Raji (cell line): ENCODE data around the gene RAD54L.

Experiments
- POLR2A ChIP-seq: IDR thresholded peaks from 2 replicates; pipeline ENCODE4 v1.6.1; 2011; ENCODE audit warnings: low read depth, low read length, control low read depth; ENCODE audit not compliant: insufficient read depth

RAD54L gene

DNA sequence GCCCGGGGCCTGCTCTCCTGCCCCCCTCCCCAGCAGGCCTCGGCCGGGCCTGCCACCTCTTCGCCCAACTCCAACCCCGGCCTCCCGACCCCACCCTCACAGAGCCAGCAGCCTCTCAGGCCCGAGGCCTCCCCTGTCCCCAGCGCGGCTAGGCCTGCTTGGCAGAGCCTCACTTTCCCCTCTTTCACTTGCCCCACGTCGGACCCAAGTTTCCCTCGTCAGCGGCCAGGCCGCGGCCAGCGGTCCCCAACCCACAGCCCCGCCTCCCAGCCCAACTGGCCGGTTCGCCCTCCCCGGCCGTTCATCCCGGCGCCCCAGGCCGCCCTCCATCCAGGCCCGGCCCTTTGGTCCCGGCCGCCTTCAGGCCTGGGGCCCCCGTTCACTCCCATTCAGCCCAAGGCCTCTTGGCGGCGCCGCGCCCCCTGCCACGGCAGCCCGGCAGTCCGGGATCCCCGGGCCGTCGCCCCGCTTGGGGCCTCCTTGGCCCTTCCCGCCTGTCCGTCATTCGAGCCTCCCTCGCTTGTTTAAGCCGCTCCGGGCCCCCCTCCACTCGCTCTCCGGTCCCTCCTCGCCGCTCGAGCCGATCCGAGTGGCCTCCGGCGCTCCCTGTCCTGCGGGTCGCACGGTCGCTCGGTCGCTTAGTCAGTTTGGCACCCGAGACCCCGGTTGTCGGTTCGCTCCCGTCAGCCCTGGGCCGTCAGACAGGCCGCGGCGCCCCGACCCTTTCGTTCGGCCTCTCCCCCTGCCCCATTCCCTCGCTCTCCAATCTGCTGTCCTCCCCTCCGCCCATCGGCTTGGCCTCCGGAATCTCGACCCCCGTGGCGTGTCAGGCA is 54.5 kb downstream of the RAD54L start:
- 0 out of 2 replicates have a peak, but pooled peaks have one; percentile 37 for TF ChIP-seq POLR2A

DNA sequence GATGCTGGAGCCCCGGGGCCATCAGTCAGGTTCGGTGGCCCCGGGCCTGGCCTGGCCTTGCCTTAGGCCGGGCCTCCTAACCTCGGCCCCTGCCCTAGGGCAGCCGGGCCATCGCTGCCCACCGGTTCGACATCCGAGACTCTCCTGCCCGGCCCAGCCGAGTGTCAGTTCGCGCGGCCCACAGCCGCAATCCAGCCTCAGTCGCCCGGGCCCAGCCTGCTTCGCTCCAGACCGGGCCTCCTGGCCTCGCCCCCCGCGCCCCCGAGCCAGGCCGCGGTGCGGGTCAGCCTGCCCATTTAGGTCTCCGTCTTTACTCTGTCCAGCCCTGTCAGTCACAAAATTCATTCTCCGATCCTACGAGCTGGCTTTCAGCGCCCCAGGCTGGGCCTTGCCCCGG is 55.1 kb downstream of the RAD54L start:
- TF ChIP-seq POLR2A = no peak

DNA sequence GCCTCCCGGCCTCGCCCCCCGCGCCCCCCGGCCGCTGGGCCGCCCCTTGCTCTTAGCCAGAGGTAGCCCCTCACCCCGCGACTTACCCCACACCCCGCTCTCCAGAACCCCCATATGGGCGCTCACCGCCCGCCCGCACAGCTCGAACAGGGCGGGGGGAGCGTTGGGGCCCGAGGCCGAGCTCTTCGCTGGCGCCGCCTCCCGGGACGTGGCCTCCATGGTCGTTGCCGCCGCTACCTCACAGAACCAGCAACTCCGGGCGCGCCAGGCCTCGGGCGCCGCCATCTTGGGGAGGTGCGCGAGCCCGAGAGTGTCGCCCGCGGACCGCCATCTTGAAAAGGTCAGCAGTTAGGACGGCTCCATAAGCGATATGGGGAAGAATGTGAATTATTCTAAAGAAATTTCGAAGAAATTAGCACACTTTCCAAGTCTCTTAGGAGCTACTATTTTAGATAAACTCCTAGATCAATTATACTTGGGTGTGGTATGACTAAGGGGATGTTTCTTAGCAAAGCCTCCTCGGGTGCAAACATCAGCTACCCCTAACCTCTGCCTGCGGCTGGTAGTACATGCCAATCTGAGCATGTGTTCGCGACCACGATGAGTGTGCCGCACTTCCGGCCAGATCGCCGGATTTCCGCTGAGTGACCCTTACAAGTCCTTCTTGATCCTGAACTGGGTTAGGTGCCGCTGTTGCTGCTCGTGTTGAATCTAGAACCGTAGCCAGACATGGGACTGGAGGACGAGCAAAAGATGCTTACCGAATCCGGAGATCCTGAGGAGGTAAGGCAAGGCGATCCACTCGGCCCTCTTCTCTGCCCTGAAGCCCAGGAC is 55.7 kb downstream of the RAD54L start, which contains the start of the genes LRRC41 and UQCRH:
LRRC41 (minus strand) TSS at position 579 of the 834 bp plus-strand sequence; CDS start at position 285, 294 bp downstream.
UQCRH (plus strand) TSS at position 661 of the 834 bp plus-strand sequence; CDS start at position 730, 69 bp downstream.
- TF ChIP-seq POLR2A = peak; percentile 87

DNA sequence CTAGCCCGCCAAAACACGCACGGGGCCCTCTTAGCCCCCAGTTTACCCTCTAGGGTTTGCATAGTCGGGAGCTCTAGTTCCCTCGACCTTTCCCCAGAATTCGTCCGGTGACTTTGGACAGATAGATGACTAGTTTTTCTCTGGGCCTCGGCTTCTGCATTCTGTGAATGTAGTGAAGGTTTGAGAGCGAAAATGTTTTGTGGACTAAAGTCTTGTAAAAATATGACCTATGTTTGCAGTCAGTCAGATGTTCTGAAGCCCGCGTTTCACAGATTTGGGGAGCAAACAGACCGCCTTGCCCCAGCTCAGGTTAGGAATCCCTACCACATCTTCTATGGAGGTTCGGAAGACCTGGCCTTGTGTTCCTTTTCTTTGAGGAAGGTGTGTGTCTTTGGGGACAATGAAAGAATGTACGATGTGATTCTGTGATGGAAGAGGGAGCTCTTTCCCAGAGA is 56.3 kb downstream of the RAD54L start:
- TF ChIP-seq POLR2A = no peak; the same call in 1 of the 2 replicates

DNA sequence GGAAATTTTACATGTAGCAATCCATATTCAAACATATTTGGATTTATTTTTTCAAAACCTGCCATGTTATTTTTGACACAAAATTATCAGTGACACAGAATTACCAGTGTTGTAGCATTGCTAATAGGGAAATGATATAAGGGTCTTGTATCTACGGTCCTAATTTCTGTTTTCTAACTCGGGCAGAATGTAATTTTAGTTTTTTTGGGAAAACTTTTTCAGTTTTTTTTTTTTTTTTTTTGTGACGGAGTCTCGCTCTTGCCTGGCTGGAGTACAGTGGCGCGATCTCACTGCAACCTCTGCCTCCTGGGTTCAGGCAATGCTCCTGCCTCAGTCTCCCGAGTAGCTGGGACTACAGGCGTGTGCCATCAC is 58.6 kb downstream of the RAD54L start:
- no peak for TF ChIP-seq POLR2A

DNA sequence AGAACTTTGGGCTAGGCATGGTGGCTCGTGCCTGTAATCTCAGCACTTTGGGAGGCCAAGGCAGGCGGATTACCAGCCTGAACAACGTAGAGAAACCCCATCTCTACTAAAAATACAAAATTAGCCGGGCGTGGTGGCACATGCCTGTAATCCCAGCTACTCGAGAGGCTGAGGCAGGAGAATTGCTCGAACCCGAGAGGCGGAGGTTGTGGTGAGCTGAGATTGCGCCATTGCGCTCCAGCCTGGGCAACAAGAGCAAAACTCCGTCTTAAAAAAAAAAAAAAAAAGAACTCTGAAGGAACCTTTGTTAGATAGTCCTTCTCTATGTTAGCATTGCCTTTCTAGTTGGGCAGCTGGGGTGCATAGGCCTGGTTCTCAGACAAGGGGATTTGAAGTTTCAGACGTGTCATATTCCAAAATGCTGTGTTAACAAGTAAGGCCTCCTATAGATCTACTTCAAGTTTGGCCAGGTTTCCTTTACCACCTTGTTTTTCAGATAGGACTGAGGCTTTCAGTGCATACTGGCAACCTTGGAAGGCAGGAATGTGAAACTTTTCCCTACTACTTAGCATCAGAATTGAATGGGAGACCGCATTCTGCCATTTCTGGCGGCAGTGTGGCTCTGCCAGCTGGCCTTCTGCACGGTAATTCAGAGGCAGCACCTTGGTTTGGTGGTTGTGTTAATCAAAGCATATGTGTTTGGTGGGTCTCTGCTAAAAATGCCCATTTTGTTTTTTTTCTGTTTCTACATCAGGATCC is 62.0 kb downstream of the RAD54L start:
- TF ChIP-seq POLR2A = no peak

DNA sequence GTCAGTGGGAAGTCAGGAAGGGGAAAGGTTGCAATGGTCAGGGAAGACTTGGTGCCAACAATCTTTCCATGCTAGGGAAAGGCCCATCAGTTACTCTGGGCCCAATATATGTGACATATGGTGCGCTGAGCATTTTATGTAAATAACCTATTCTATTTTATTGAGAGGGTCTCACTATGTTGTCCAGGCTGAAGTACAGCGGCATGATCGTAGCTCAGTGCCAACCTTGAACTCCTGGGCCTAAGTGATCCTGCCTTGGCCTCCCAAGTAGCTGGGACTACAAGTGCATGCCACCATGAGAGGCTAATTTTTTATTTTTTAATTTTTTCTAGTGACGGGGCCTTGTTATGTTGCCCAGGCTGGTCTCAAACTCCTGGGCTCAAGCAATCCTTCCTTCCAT is 62.8 kb downstream of the RAD54L start:
- no peak for TF ChIP-seq POLR2A

DNA sequence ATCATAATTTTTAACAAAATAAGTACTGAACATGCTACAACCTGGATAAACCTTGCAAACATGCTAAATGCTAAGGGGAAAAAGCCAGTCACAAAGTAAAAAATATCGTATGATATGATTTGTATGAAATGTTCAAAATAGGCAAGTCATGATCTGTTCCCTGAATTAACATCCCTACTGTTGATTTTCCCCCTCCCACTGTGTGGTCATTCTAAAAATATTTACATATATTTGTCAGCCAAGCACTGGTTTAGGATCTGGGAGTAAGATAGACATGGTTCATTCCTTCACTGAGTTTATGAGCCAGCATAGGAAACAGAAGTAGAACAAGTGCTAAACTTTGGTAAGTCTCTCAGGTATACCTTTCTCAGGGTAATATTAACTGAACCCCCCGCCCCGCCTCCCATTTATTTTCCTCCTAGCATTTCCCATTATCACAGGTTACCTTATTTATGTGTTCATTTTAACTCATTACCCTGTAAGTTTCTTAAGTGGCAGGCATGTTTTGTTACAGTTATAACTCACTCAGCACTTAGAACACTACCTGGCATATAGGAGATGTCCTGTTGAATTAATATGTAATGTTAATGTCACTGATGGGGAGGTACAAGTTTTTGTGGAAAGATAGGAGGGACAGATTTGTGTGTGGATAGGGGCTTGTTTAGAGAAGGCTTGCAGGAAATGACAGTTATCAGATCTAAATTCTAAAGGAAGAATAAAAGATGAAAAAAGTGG is 68.3 kb downstream of the RAD54L start:
- TF ChIP-seq POLR2A = no peak

DNA sequence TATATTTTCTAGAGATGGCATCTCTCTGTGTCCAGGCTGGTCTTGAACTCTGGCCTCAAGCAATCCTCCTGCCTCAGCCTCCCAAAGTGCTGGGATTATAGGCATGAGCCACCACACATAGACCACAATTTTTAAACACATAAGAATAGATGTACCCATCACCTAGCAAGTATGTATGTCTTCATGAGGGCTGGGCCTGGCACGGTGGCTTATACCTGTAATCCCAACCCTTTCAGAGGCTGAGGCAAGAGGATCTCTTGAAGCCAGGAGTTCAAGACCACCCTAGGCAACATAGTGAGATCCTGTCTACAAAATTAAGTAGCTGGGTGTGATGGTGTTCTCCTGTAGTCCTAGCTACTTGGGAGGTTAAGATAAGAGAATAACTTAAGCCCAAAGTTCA is 69.8 kb downstream of the RAD54L start:
- no peak for TF ChIP-seq POLR2A
